Endometrial microvascular endothelial cells (primary cell): Measurements from ENCODE around the gene CCL18. TPM values are rescaled to one million over a fixed set of nuclear protein-coding genes. Genes with fewer than 3 reads are reported as not detected.
"Not testable (repeated sequence)": the region's sequence is repeated elsewhere in the genome, so short reads cannot be mapped to it uniquely, and the experiment has no call there.

Experiments used
- in situ Hi-C: cut with HindIII; loops from 2 replicates; pipeline ENCODE4 v1.10.0; 2017; ENCODE audit warnings: low sequenced_read_pairs, low pct_unique_long_range_greater_than_20kb; ENCODE audit errors: inconsistent ontology term
- total RNA-seq: library from RNA; depleted of rRNA; stranded (reverse); fragments of >200 nt; gene quantifications from one replicate; pipeline ENCODE4 v1.2.3, GENCODE V29; 2015; ENCODE audit errors: inconsistent ontology term

The CCL18 gene
- total RNA-seq, 1 donor from 2014 or later = not detected

- in situ Hi-C loops = no loop called here
Observed at GRCh38 chr17:36118477-36119353, 54.6 kb downstream of the CCL18 start.

- in situ Hi-C loops = no loop called here
Observed at GRCh38 chr17:36120221-36120620, 56.1 kb downstream of the CCL18 start.

GRCh38 chr17:36121099-36121498 is 57.0 kb downstream of the CCL18 start:
- in situ Hi-C loops = not testable (repeated sequence)

Other genes starting within 250 kb of the CCL18 start
- not detected for gene HEATR9, start 195.4 kb upstream of the CCL18 start, total RNA-seq
- 0.46 TPM for gene CCL5, start 183.9 kb upstream of the CCL18 start, total RNA-seq
- not detected for gene RDM1, start 133.5 kb upstream of the CCL18 start, total RNA-seq
- not detected for gene LYZL6, start 120.6 kb upstream of the CCL18 start, total RNA-seq
- gene CCL16, start 82.8 kb upstream of the CCL18 start, total RNA-seq = not detected
- gene CCL14, start 77.5 kb upstream of the CCL18 start, total RNA-seq = 0.93 TPM
- not detected for gene CCL15, start 62.7 kb upstream of the CCL18 start, total RNA-seq
- gene CCL23, start 46.3 kb upstream of the CCL18 start, total RNA-seq = not detected
- not detected for gene CCL3, start 25.9 kb downstream of the CCL18 start, total RNA-seq
- not detected for gene CCL4, start 39.6 kb downstream of the CCL18 start, total RNA-seq
- gene TBC1D3B, start 112.4 kb downstream of the CCL18 start, total RNA-seq = not detected
- not detected for gene CCL3L1, start 132.5 kb downstream of the CCL18 start, total RNA-seq
- gene CCL4L2, start 146.8 kb downstream of the CCL18 start, total RNA-seq = not detected
- gene TBC1D3I, start 200.3 kb downstream of the CCL18 start, total RNA-seq = not detected